Activated B cell treated with CpG ODN at 0.5 μM for 24 hours (primary cell): Measurements from ENCODE around the gene NMUR1. TPM values are rescaled to one million over a fixed set of nuclear protein-coding genes. Genes with fewer than 3 reads are reported as not detected.
A peak's percentile ranks its signal among the peaks of the same experiment; 100 is the strongest.
"Not testable (repeated sequence)": the region's sequence is repeated elsewhere in the genome, so short reads cannot be mapped to it uniquely, and the experiment has no call there.

ENCODE experiments used
- ATAC-seq: fragments of 200-7000 bp; cut with Tn5 transposase; one replicate; pipeline ENCODE4 v1.10.0; 2021; ENCODE audit warnings: low read depth, mild to moderate bottlenecking, moderate library complexity
- CTCF ChIA-PET: fragments of 350-600 bp; sonication (Branson Sonifier 250); formaldehyde crosslinking; loops from one replicate; lab custom pipeline; 2021; ENCODE audit warnings: antibody characterized with exemption; lab: Charles Lee
- POLR2A ChIA-PET: fragments of 350-600 bp; sonication (Branson Sonifier 250); formaldehyde crosslinking; loops from one replicate; lab custom pipeline; 2021; ENCODE audit warnings: antibody characterized with exemption; lab: Charles Lee
- DNase-seq: peaks from one replicate; pipeline ENCODE4 v3.0.0; 2022
- H3K27ac Mint-ChIP-seq: one replicate; pipeline ENCODE4 v1.8.0; 2020; ENCODE audit warnings: mixed read lengths
- H3K27me3 Mint-ChIP-seq: one replicate; pipeline ENCODE4 v1.8.0; 2021; ENCODE audit warnings: mixed read lengths
- H3K36me3 Mint-ChIP-seq: one replicate; pipeline ENCODE4 v1.8.0; 2021; ENCODE audit warnings: low read depth, mixed read lengths
- H3K4me1 Mint-ChIP-seq: one replicate; pipeline ENCODE4 v1.8.0; 2021; ENCODE audit warnings: mixed read lengths
- H3K4me3 Mint-ChIP-seq: one replicate; pipeline ENCODE4 v1.8.0; 2020; ENCODE audit warnings: mild to moderate bottlenecking, mixed read lengths
- H3K9me3 Mint-ChIP-seq: one replicate; pipeline ENCODE4 v1.8.0; 2020; ENCODE audit warnings: mixed read lengths
- intact Hi-C: fragments of 100-400 bp; cut with micrococcal nuclease; formaldehyde crosslinking; loops from one replicate; pipeline ENCODE4 v1.15.1; 2024
- total RNA-seq: library from RNA; stranded (reverse); gene quantifications from 2 replicates; pipeline ENCODE4 v1.2.3, GENCODE V29; 2022
- TF ChIP-seq, protein P1 (sequence below): fragments of 200-600 bp; IDR thresholded peaks from one replicate; pipeline ENCODE4 v1.8.0; 2022; ENCODE audit warnings: antibody characterized with exemption, mild to moderate bottlenecking

The NMUR1 gene
- total RNA-seq, 1 donor from 2014 or later: not detected

DNA sequence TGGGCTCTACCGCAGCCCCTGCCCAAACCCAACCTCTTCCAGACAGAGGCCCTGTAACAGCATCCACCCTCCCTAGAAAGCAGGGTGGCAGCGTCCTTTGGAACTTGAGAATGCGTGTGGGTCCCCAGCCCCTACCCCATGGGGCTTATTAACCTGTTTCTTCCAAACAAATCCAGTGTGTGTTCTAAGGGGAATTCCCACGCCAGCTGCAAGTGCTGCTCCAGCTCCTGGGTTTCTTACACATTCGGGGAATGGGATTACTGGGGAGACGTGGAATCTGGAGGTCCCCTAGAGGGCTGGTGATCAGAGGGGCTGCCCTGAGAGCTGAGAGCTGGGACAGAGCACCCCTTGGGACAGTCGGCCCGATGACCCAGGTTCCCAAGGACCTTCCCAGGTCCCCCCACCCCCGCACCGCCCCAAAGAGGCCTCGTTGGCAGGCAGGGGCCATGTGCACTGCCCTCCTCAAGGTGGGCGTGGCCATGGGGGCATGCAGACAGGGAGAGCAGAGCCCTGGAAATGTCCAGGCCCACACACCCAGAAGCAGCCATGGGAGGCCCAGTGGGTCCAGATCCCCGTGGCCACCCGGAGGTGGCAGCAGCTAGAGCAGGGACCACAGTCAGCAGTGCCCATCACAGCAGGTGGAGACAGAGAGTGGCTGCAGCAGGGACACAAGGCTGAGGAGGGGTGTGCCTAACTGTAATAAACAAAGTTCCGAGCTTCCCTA lies 43.6 kb upstream of the NMUR1 start:
- ChIA-PET CTCF (no interaction called here), POLR2A (interaction anchor here (0.6 kb wide), 1 partner anchor 10 kb away, joined by 5 read pairs; no protein-coding TSS in a partner anchor)
- Mint-ChIP-seq H3K9me3 (no peaks in the 10 kb centered on the region), H3K4me1 (peaks cover 2% of the 10 kb centered on the region), H3K36me3 (no peaks in the 10 kb centered on the region), H3K4me3 (no peak overlapping the region), H3K27ac (no peak overlapping the region), H3K27me3 (no peaks in the 10 kb centered on the region)
- TF ChIP-seq, protein P1, sequence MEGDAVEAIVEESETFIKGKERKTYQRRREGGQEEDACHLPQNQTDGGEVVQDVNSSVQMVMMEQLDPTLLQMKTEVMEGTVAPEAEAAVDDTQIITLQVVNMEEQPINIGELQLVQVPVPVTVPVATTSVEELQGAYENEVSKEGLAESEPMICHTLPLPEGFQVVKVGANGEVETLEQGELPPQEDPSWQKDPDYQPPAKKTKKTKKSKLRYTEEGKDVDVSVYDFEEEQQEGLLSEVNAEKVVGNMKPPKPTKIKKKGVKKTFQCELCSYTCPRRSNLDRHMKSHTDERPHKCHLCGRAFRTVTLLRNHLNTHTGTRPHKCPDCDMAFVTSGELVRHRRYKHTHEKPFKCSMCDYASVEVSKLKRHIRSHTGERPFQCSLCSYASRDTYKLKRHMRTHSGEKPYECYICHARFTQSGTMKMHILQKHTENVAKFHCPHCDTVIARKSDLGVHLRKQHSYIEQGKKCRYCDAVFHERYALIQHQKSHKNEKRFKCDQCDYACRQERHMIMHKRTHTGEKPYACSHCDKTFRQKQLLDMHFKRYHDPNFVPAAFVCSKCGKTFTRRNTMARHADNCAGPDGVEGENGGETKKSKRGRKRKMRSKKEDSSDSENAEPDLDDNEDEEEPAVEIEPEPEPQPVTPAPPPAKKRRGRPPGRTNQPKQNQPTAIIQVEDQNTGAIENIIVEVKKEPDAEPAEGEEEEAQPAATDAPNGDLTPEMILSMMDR: no peak
- DNase-seq (no peak), ATAC-seq (no peak)
- intact Hi-C loops: no loop called here

DNA sequence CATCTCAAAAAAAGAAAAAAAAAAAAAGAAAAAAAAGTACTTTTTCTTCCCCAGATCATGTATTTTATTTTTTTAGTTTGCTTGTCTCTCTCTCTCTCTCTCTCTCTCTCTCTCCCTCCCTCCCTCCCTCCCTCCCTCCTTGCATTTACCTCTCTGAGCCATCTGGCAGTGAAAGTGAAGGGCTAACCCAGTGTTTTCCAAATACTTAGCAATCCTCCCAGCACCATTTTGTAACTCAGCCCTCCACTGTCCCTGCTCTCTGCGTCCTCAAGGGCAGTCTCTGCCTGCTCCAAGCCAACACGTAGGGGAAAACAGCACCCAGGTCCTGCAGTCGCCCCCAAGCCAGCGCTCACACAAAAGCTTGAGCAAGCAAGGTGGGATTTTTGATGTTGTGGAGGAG lies 42.9 kb upstream of the NMUR1 start:
- ATAC-seq (no peak), DNase-seq (no peak)
- H3K27me3 Mint-ChIP-seq: no peaks in the 10 kb centered on the region
- TF ChIP-seq, protein P1: no peak
- H3K36me3 Mint-ChIP-seq: no peaks in the 10 kb centered on the region
- intact Hi-C loops: no loop called here
- POLR2A ChIA-PET: interaction anchor here (0.7 kb wide), 1 partner anchor 40 kb away, joined by 5 read pairs; no protein-coding TSS in a partner anchor
- H3K4me1 Mint-ChIP-seq: peaks cover 7% of the 10 kb centered on the region
- no peak overlapping the region for H3K27ac Mint-ChIP-seq
- no peaks in the 10 kb centered on the region for H3K9me3 Mint-ChIP-seq
- H3K4me3 Mint-ChIP-seq: no peak overlapping the region
- CTCF ChIA-PET: no interaction called here

DNA sequence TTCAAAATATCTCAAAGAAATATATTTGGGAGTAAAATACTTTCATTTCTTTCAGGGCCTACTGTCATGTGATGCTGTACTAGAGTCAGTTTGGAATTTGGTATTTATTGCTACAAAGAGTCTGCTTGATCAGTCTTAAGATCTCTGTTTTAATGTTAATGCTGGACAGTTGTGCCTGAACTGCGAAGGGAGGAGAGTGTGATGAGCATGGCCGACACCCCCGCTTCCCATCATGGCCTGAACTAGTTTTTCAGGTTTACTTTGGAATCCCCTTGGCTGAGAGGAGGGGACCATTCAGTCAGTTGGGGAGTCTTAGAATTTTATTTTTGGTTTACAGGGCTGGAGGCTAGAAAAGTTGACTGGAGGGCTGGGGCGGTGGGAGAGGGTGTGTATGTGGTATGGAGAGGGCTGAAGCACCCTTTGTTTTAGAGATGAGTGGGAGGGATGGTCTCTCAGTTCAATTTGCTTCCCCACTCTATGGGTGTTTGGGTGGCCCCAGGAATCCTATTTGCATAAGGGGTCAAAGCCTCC lies 41.5 kb upstream of the NMUR1 start:
- ATAC-seq: no peak
- intact Hi-C loops: no loop called here
- Mint-ChIP-seq H3K9me3 (no peaks in the 10 kb centered on the region), H3K4me3 (no peak overlapping the region), H3K4me1 (peaks cover 7% of the 10 kb centered on the region), H3K27me3 (no peaks in the 10 kb centered on the region), H3K27ac (no peak overlapping the region), H3K36me3 (no peaks in the 10 kb centered on the region)
- ChIA-PET POLR2A (interaction anchor here (0.6 kb wide), 1 partner anchor 173 kb away, joined by 4 read pairs; no protein-coding TSS in a partner anchor), CTCF (no interaction called here)
- DNase-seq: no peak
- TF ChIP-seq, protein P1: no peak

DNA sequence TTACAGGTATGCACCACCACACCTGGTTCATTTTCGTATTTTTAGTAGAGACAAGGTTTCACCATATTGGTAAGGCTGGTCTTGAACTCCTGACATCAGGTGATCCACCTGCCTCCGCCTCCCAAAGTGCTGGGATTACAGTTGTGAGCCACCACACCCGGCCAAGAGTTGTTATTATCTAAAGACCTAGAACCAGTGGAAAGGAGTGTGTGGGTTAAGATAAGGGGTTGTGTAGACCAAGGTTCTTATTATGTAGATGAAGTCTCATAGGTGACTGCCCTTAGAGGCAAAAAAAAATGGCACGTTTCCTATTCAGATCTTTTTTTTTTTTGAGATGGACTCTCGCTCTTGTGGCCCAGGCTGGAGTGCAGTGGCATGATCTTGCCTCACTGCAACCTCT lies 40.7 kb upstream of the NMUR1 start:
- H3K27me3 Mint-ChIP-seq, H3K27ac Mint-ChIP-seq, H3K9me3 Mint-ChIP-seq, H3K4me1 Mint-ChIP-seq, H3K36me3 Mint-ChIP-seq, DNase-seq, CTCF ChIA-PET, POLR2A ChIA-PET, H3K4me3 Mint-ChIP-seq, ATAC-seq, intact Hi-C loops: not testable (repeated sequence)

DNA sequence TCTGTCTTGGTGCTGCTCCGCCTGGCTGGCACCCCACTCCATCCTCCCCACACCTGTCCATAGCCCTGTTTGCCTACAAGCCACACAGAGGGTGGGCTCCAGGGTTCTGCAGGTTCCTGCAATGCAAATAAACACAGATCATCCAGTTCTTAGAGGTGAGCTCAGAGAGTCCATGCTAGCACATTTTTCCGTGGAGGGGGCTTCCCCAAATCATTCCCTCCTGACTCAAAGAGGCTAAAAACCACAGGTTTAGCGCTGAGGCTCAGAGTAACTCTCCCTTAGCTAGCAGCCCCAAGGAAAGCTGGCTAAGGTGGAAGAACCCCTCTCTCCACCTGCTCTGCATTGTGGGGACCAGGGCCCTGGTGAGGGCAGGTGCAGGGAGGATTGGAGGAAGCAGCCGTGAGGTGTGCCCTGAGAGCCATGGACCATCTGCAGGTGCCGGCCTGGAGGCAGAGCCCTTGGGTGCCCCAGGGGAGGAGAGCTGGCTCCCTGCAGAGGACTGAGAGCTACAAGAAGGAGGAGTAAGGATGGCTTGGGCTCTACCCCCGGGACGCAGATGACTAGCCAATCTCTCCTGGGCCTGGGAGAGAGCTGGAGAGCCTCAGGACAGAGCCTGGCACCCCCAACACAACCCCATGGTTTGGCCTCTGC lies 38.7 kb upstream of the NMUR1 start:
- CTCF ChIA-PET: interaction anchor here (0.6 to 1.8 kb wide), 4 partner anchors 11 to 86 kb away, joined by 3 to 5 read pairs (median 5); no protein-coding TSS in a partner anchor
- no peaks in the 10 kb centered on the region for H3K36me3 Mint-ChIP-seq
- no peaks in the 10 kb centered on the region for H3K27me3 Mint-ChIP-seq
- H3K27ac Mint-ChIP-seq: no peak overlapping the region
- DNase-seq: no peak
- peaks cover 7% of the 10 kb centered on the region for H3K4me1 Mint-ChIP-seq
- intact Hi-C loops: no loop called here
- TF ChIP-seq, protein P1: no peak
- ATAC-seq: peak; percentile 66
- no peak overlapping the region for H3K4me3 Mint-ChIP-seq
- POLR2A ChIA-PET: no interaction called here
- no peaks in the 10 kb centered on the region for H3K9me3 Mint-ChIP-seq
